Central memory CD8-positive, alpha-beta T cell (primary cell): ENCODE measurements around the gene HBB.
"Not testable (repeated sequence)": the region's sequence is repeated elsewhere in the genome, so short reads cannot be mapped to it uniquely, and the experiment has no call there.

Source experiments
- ATAC-seq: fragments of 150-1000 bp; cut with Tn5 transposase; replicated peaks from 2 replicates; pipeline ENCODE4 v1.10.0; 2022; ENCODE audit warnings: mild to moderate bottlenecking, moderate FRiP score, moderate number of reproducible peaks; ENCODE audit not compliant: poor library complexity, severe bottlenecking; ENCODE audit errors: extremely low read depth
- DNase-seq, 2 donors: peaks; one replicate each; pipeline ENCODE4 v3.0.0; 2021; ENCODE audit warnings: low spot score in 2 of 2
- H3K27ac Mint-ChIP-seq: one replicate; pipeline ENCODE4 v1.8.0; 2022; ENCODE audit warnings: low read depth, mild to moderate bottlenecking, moderate library complexity, mixed read lengths
- H3K27me3 Mint-ChIP-seq: one replicate; pipeline ENCODE4 v1.8.0; 2022; ENCODE audit warnings: mixed read lengths
- H3K36me3 Mint-ChIP-seq: one replicate; pipeline ENCODE4 v1.8.0; 2022; ENCODE audit warnings: mild to moderate bottlenecking, moderate library complexity, mixed read lengths; ENCODE audit not compliant: insufficient read depth
- H3K4me1 Mint-ChIP-seq: one replicate; pipeline ENCODE4 v1.8.0; 2022; ENCODE audit warnings: mixed read lengths
- H3K4me3 Mint-ChIP-seq: one replicate; pipeline ENCODE4 v1.8.0; 2022; ENCODE audit warnings: mild to moderate bottlenecking, moderate library complexity, mixed read lengths
- H3K9me3 Mint-ChIP-seq: one replicate; pipeline ENCODE4 v1.8.0; 2022; ENCODE audit warnings: mixed read lengths

The HBB gene

GRCh38 chr11:5226732-5227310, at the start of gene HBB:
Gene HBB, minus strand, starts transcription at chr11:5227071. Its CDS starts 50 bp downstream, at chr11:5227021.
- Mint-ChIP-seq H3K4me3 (no peak within 1 kb of the TSS), H3K36me3 (no peaks in the 10 kb centered on the region), H3K4me1 (no peaks in the 10 kb centered on the region), H3K27ac (no peak within 1 kb of the TSS), H3K27me3 (no peaks in the 10 kb centered on the region), H3K9me3 (no peaks in the 10 kb centered on the region)
- ATAC-seq (no peak), DNase-seq (no peak)

GRCh38 chr11:5275369-5276110, 48.7 kb upstream of the HBB start:
- Mint-ChIP-seq H3K4me1 (no peaks in the 10 kb centered on the region), H3K27ac (no peak overlapping the region), H3K4me3 (no peak overlapping the region), H3K27me3 (peaks cover 10% of the 10 kb centered on the region), H3K9me3 (no peaks in the 10 kb centered on the region), H3K36me3 (no peaks in the 10 kb centered on the region)
- ATAC-seq (no peak), DNase-seq (no peak)

- no peak for ATAC-seq
- Mint-ChIP-seq H3K9me3 (no peaks in the 10 kb centered on the region), H3K4me1 (no peaks in the 10 kb centered on the region), H3K36me3 (no peaks in the 10 kb centered on the region), H3K27ac (no peak overlapping the region), H3K4me3 (no peak overlapping the region), H3K27me3 (peaks cover 10% of the 10 kb centered on the region)
- no peak for DNase-seq
These were observed 47.5 kb upstream of the HBB start for GRCh38 chr11:5274395-5274794.

GRCh38 chr11:5272395-5273017, 45.6 kb upstream of the HBB start:
- Mint-ChIP-seq H3K27me3 (peaks cover 10% of the 10 kb centered on the region), H3K27ac (no peak overlapping the region), H3K9me3 (no peaks in the 10 kb centered on the region), H3K4me3 (no peak overlapping the region), H3K36me3 (no peaks in the 10 kb centered on the region), H3K4me1 (no peaks in the 10 kb centered on the region)
- DNase-seq (no peak), ATAC-seq (no peak)

- Mint-ChIP-seq H3K4me3 (no peak within 1 kb of the TSS), H3K27me3 (peaks cover 8% of the 10 kb centered on the region)
These were observed 42.9 kb upstream of the HBB start, which contains the start of gene HBE1 for GRCh38 chr11:5269715-5270147. Gene HBE1, minus strand, starts transcription at chr11:5269945. Its CDS starts 55 bp downstream, at chr11:5269890.

GRCh38 chr11:5267033-5267563, 40.2 kb upstream of the HBB start:
- DNase-seq (no peak), ATAC-seq (no peak)
- no peaks in the 10 kb centered on the region for H3K36me3 Mint-ChIP-seq
- H3K4me1 Mint-ChIP-seq: no peaks in the 10 kb centered on the region
- H3K4me3 Mint-ChIP-seq: no peak overlapping the region
- H3K27ac Mint-ChIP-seq: no peak overlapping the region
- H3K9me3 Mint-ChIP-seq: no peaks in the 10 kb centered on the region
- H3K27me3 Mint-ChIP-seq: no peaks in the 10 kb centered on the region

More at GRCh38 chr11:5269715-5270147, 42.9 kb upstream of the HBB start, which contains the start of gene HBE1:
- no peaks in the 10 kb centered on the region for H3K9me3 Mint-ChIP-seq
- ATAC-seq (no peak), DNase-seq (no peak)
- H3K36me3 Mint-ChIP-seq: no peaks in the 10 kb centered on the region
- H3K4me1 Mint-ChIP-seq: no peaks in the 10 kb centered on the region
- H3K27ac Mint-ChIP-seq: no peak within 1 kb of the TSS

GRCh38 chr11:5266609-5267008, 39.7 kb upstream of the HBB start:
- no peaks in the 10 kb centered on the region for H3K27me3 Mint-ChIP-seq
- H3K27ac Mint-ChIP-seq: no peak overlapping the region
- H3K4me1 Mint-ChIP-seq: no peaks in the 10 kb centered on the region
- no peaks in the 10 kb centered on the region for H3K36me3 Mint-ChIP-seq
- H3K9me3 Mint-ChIP-seq: no peaks in the 10 kb centered on the region
- DNase-seq: no peak
- no peak overlapping the region for H3K4me3 Mint-ChIP-seq
- ATAC-seq: no peak

GRCh38 chr11:5265832-5266231, 39.0 kb upstream of the HBB start:
- ATAC-seq (no peak), DNase-seq (no peak)
- no peaks in the 10 kb centered on the region for H3K9me3 Mint-ChIP-seq
- no peaks in the 10 kb centered on the region for H3K36me3 Mint-ChIP-seq
- no peaks in the 10 kb centered on the region for H3K27me3 Mint-ChIP-seq
- H3K4me1 Mint-ChIP-seq: no peaks in the 10 kb centered on the region
- H3K27ac Mint-ChIP-seq: no peak overlapping the region
- no peak overlapping the region for H3K4me3 Mint-ChIP-seq

- ATAC-seq: no peak
- Mint-ChIP-seq H3K4me3 (no peak overlapping the region), H3K4me1 (no peaks in the 10 kb centered on the region), H3K27ac (no peak overlapping the region), H3K9me3 (peaks cover 14% of the 10 kb centered on the region), H3K36me3 (no peaks in the 10 kb centered on the region), H3K27me3 (peaks cover 14% of the 10 kb centered on the region)
- DNase-seq: no peak
These were observed 31.8 kb upstream of the HBB start for GRCh38 chr11:5258543-5259262.

GRCh38 chr11:5257296-5257695, 30.4 kb upstream of the HBB start:
- no peak for ATAC-seq
- peaks cover 14% of the 10 kb centered on the region for H3K27me3 Mint-ChIP-seq

GRCh38 chr11:5254646-5255413, 28.0 kb upstream of the HBB start, which contains the start of gene HBG2:
Gene HBG2, minus strand, starts transcription at chr11:5254781. Its CDS starts 53 bp downstream, at chr11:5254728.
- H3K36me3 Mint-ChIP-seq, H3K27ac Mint-ChIP-seq, H3K4me1 Mint-ChIP-seq, ATAC-seq, DNase-seq, H3K4me3 Mint-ChIP-seq: not testable (repeated sequence)
- Mint-ChIP-seq H3K27me3 (peaks cover 14% of the 10 kb centered on the region), H3K9me3 (peaks cover 14% of the 10 kb centered on the region)

More at GRCh38 chr11:5257296-5257695, 30.4 kb upstream of the HBB start:
- Mint-ChIP-seq H3K4me1 (no peaks in the 10 kb centered on the region), H3K4me3 (no peak overlapping the region), H3K27ac (no peak overlapping the region), H3K36me3 (no peaks in the 10 kb centered on the region), H3K9me3 (peaks cover 14% of the 10 kb centered on the region)
- DNase-seq: no peak
